NCI-H128 (cell line): ENCODE results near the gene CHCHD6.

Experiments used
- DNase-seq: peaks from one replicate; lab custom pipeline; 2025; ENCODE audit not compliant: unreplicated experiment; lab: John Stamatoyannopoulos, UW

CHCHD6 gene

GRCh38 chr3:126742057-126742456 lies 38.0 kb downstream of the CHCHD6 start:
- DNase-seq, result no peak

GRCh38 chr3:126743350-126743749 lies 39.3 kb downstream of the CHCHD6 start:
- no peak for DNase-seq

- no peak for DNase-seq
These were observed 39.7 kb downstream of the CHCHD6 start for GRCh38 chr3:126743781-126744180.

GRCh38 chr3:126745760-126746394 lies 41.8 kb downstream of the CHCHD6 start:
- no peak for DNase-seq

- DNase-seq, result no peak
These were observed 42.5 kb downstream of the CHCHD6 start for GRCh38 chr3:126746395-126747177.

GRCh38 chr3:126747768-126748167 lies 43.7 kb downstream of the CHCHD6 start:
- DNase-seq, result no peak

GRCh38 chr3:126748701-126749546 lies 44.9 kb downstream of the CHCHD6 start:
- DNase-seq, result no peak

GRCh38 chr3:126749547-126749875 lies 45.5 kb downstream of the CHCHD6 start:
- DNase-seq, result no peak

- DNase-seq, result no peak
These were observed 46.1 kb downstream of the CHCHD6 start for GRCh38 chr3:126749931-126750755.

- no peak for DNase-seq
These were observed 46.7 kb downstream of the CHCHD6 start for GRCh38 chr3:126750756-126751121.

- DNase-seq, result no peak
These were observed 47.7 kb downstream of the CHCHD6 start for GRCh38 chr3:126751611-126752302.

- DNase-seq, result peak; percentile 76
These were observed 48.5 kb downstream of the CHCHD6 start for GRCh38 chr3:126752303-126753190.

- no peak for DNase-seq
These were observed 49.4 kb downstream of the CHCHD6 start for GRCh38 chr3:126753191-126754160.

GRCh38 chr3:126755866-126756265 lies 51.8 kb downstream of the CHCHD6 start:
- DNase-seq, result no peak

GRCh38 chr3:126758026-126758425 lies 54.0 kb downstream of the CHCHD6 start:
- DNase-seq, result no peak

GRCh38 chr3:126758882-126759281 lies 54.8 kb downstream of the CHCHD6 start:
- DNase-seq, result no peak

GRCh38 chr3:126760541-126760940 lies 56.5 kb downstream of the CHCHD6 start:
- DNase-seq, result no peak

- DNase-seq, result no peak
These were observed 59.0 kb downstream of the CHCHD6 start for GRCh38 chr3:126763035-126763434.
